ENCODE measurements around the gene LDHD. TPM values are rescaled to one million over a fixed set of nuclear protein-coding genes. Genes with fewer than 3 reads are reported as not detected.
A peak's percentile ranks its signal among the peaks of the same experiment; 100 is the strongest.

The LDHD gene
- total and polyA plus RNA-seq, 2 of the 8 experiments (the other 6 are each of a cell fraction or from before 2014, with no cell fraction given): 14.9 to 18.2 TPM

GRCh38 chr16:75114179-75114945, 2.2 kb downstream of the LDHD start:
- Histone ChIP-seq H3K4me3 (ENCODE audit: extremely low read depth in 1 of 4, insufficient read depth in 2 of 4, low read depth in 3 of 4, low read length in 4 of 4) (no peak overlapping the region), H4K91ac (replicated peaks; ENCODE audit: insufficient read length, low read length) (no peak overlapping the region), H3K9ac (replicated peaks in 1 of 4; ENCODE audit: extremely low read depth in 1 of 4, low read depth in 3 of 4, low read length in 3 of 4) (no peak overlapping the region), H3K27me3 (replicated peaks in 1 of 4; ENCODE audit: control insufficient read depth in 3 of 4, extremely low read depth in 1 of 4, insufficient read depth in 3 of 4, low read length in 3 of 4) (no peaks in the 10 kb centered on the region), H3K4me1 (replicated peaks in 1 of 4; ENCODE audit: control insufficient read depth in 3 of 4, insufficient read depth in 4 of 4, low read length in 3 of 4) (peaks cover 8 to 50% (median 40%) of the 10 kb centered on the region in 4 experiments), H3K14ac (ENCODE audit: insufficient read length) (no peak overlapping the region), H3K79me2 (ENCODE audit: control insufficient read depth in 1 of 2, insufficient read depth in 2 of 2, low read length in 2 of 2) (no peaks in the 10 kb centered on the region; a peak in 1 of 4 replicates), H2BK5ac (ENCODE audit: low read depth, low read length) (peak overlapping the region; percentile 77; the same call in 1 of the 2 replicates), H4K5ac (ENCODE audit: insufficient read length, low read depth, low read length) (no peak overlapping the region), H3K79me1 (ENCODE audit: low read depth, low read length) (peaks cover 3% of the 10 kb centered on the region; the same call in 1 of the 2 replicates), H3K4me2 (ENCODE audit: insufficient read depth in 1 of 2, low read depth in 2 of 2, low read length in 2 of 2) (no peak overlapping the region), H3K23me2 (ENCODE audit: low read depth, low read length) (no peaks in the 10 kb centered on the region), H2BK20ac (ENCODE audit: low read length) (no peak overlapping the region), H3K27ac (ENCODE audit: low read depth, low read length) (no peak overlapping the region), H3K4ac (replicated peaks; ENCODE audit: insufficient read length, low read depth, low read length) (no peak overlapping the region), H4K8ac (ENCODE audit: extremely low read depth, insufficient read depth, low read length) (peak overlapping the region; percentile 74), H2BK12ac (ENCODE audit: low read depth, low read length) (peak overlapping the region; percentile 50; the same call in 1 of the 2 replicates), H3K23ac (ENCODE audit: insufficient read length) (no peak overlapping the region), H2AFZ (ENCODE audit: low read length) (no peak overlapping the region), H3K18ac (ENCODE audit: extremely low read depth, low read length) (0 out of 2 replicates have a peak overlapping the region, but pooled peaks have one; percentile 60), H3K36me3 (ENCODE audit: control insufficient read depth in 2 of 4, insufficient read depth in 4 of 4, low read length in 3 of 4) (peaks cover 0 to 16% (median 3%) of the 10 kb centered on the region in 4 experiments; a peak in 2 of 8 replicates), H3K56ac (replicated peaks; ENCODE audit: insufficient read length, low read depth, low read length) (no peak overlapping the region), H4K20me1 (replicated peaks in 1 of 2; ENCODE audit: control insufficient read depth in 1 of 2, insufficient read depth in 2 of 2, low read length in 2 of 2) (peaks cover 2 to 3% of the 10 kb centered on the region in 2 experiments), H3K9me3 (ENCODE audit: insufficient read depth in 2 of 2, low read depth in 1 of 2, low read length in 1 of 2) (no peaks in the 10 kb centered on the region), H2BK15ac (ENCODE audit: low read length) (peak overlapping the region; percentile 88; the same call in 1 of the 2 replicates), H2AK5ac (ENCODE audit: low read depth, low read length) (0 out of 2 replicates have a peak overlapping the region, but pooled peaks have one; percentile 88), H2BK120ac (replicated peaks; ENCODE audit: low read depth, low read length) (no peak overlapping the region)
- ChIA-PET CTCF (ENCODE audit: partially characterized antibody) (interaction anchor here (5.2 to 16.3 kb wide), 3 partner anchors 15 to 119 kb away, joined by 44 to 171 read pairs (median 133); partner anchors contain the start of gene ZNRF1), POLR2A (ENCODE audit: partially characterized antibody) (interaction anchor here (1.0 to 1.8 kb wide), 3 partner anchors 9 to 116 kb away, joined by 4 to 7 read pairs (median 5); partner anchors contain the start of gene ZNRF1)
- FAIRE-seq (no peak), DNase-seq (ENCODE audit: low read depth in 1 of 2, low spot score in 2 of 2) (no peak)
- TF ChIP-seq ATF2 (IDR thresholded peaks at IDR 0.05; ENCODE audit: low read length): no peak
- TF ChIP-seq BRCA1 (IDR thresholded peaks at IDR 0.05; ENCODE audit: low read depth, low read length): no peak
- TF ChIP-seq RBBP5 (IDR thresholded peaks at IDR 0.05; ENCODE audit: borderline replicate concordance, low read depth, low read length): no peak
- no peak for TF ChIP-seq TCF12 (IDR thresholded peaks at IDR 0.05; ENCODE audit: low read depth, low read length)
- no peak for TF ChIP-seq SIN3A (conservative IDR thresholded peaks at IDR 0.05 in 1 of 2, IDR thresholded peaks at IDR 0.05 in 1 of 2; ENCODE audit: low read depth in 1 of 2, low read length in 2 of 2)
- no peak for TF ChIP-seq RXRA (IDR thresholded peaks at IDR 0.05; ENCODE audit: insufficient read depth, low read depth, low read length)
- 92% methylated on average over 34 of the region's 44 CpGs; no CpG with 5 or more reads in 1 of the 2 experiments for WGBS, 2 experiments (ENCODE audit: extremely low coverage in 1 of 2, insufficient coverage in 1 of 2, insufficient read length in 1 of 2, insufficient replicate concordance in 2 of 2, low coverage in 1 of 2, low lambda C conversion rate in 2 of 2, missing lambda C conversion rate in 1 of 2)

Data from H1 (cell line).